ENCODE measurements around the gene NLRC5.
"Not testable (repeated sequence)": the region's sequence is repeated elsewhere in the genome, so short reads cannot be mapped to it uniquely, and the experiment has no call there.

The NLRC5 gene

GRCh38 chr16:56970934-56971767 is 18.2 kb upstream of the NLRC5 start:
- no peak for DNase-seq (ENCODE audit: low spot score)
- Mint-ChIP-seq H3K27me3 (ENCODE audit: low read depth) (no peaks in the 10 kb centered on the region), H3K9me3 (no peaks in the 10 kb centered on the region), H3K36me3 (ENCODE audit: low read depth) (no peaks in the 10 kb centered on the region), H3K4me3 (no peak overlapping the region), H3K27ac (no peak overlapping the region), H3K4me1 (ENCODE audit: low read depth) (peaks cover 14% of the 10 kb centered on the region)

- H3K27me3 Mint-ChIP-seq (ENCODE audit: low read depth): no peaks in the 10 kb centered on the region
- no peak overlapping the region for H3K4me3 Mint-ChIP-seq
- no peak for DNase-seq (ENCODE audit: low spot score)
- H3K27ac Mint-ChIP-seq: no peak overlapping the region
- H3K36me3 Mint-ChIP-seq (ENCODE audit: low read depth): no peaks in the 10 kb centered on the region
- H3K9me3 Mint-ChIP-seq: no peaks in the 10 kb centered on the region
- peaks cover 15% of the 10 kb centered on the region for H3K4me1 Mint-ChIP-seq (ENCODE audit: low read depth)
These were observed 17.7 kb upstream of the NLRC5 start for GRCh38 chr16:56971768-56972043.

GRCh38 chr16:56972403-56973293 is 16.7 kb upstream of the NLRC5 start:
- Mint-ChIP-seq H3K9me3 (no peaks in the 10 kb centered on the region), H3K4me1 (ENCODE audit: low read depth) (peaks cover 15% of the 10 kb centered on the region)

GRCh38 chr16:56973294-56973689 is 16.1 kb upstream of the NLRC5 start:
- no peaks in the 10 kb centered on the region for H3K9me3 Mint-ChIP-seq
- no peak for DNase-seq (ENCODE audit: low spot score)
- H3K36me3 Mint-ChIP-seq (ENCODE audit: low read depth): no peaks in the 10 kb centered on the region
- no peak overlapping the region for H3K4me3 Mint-ChIP-seq
- H3K27ac Mint-ChIP-seq: no peak overlapping the region
- peaks cover 15% of the 10 kb centered on the region for H3K4me1 Mint-ChIP-seq (ENCODE audit: low read depth)
- no peaks in the 10 kb centered on the region for H3K27me3 Mint-ChIP-seq (ENCODE audit: low read depth)

More at GRCh38 chr16:56972403-56973293, 16.7 kb upstream of the NLRC5 start:
- Mint-ChIP-seq H3K4me3 (no peak overlapping the region), H3K36me3 (ENCODE audit: low read depth) (no peaks in the 10 kb centered on the region), H3K27me3 (ENCODE audit: low read depth) (no peaks in the 10 kb centered on the region), H3K27ac (no peak overlapping the region)
- no peak for DNase-seq (ENCODE audit: low spot score)

- not testable (repeated sequence) for DNase-seq (ENCODE audit: low spot score); H3K27ac Mint-ChIP-seq; H3K4me3 Mint-ChIP-seq; H3K9me3 Mint-ChIP-seq; H3K27me3 Mint-ChIP-seq (ENCODE audit: low read depth); H3K36me3 Mint-ChIP-seq (ENCODE audit: low read depth)
- peaks cover 15% of the 10 kb centered on the region for H3K4me1 Mint-ChIP-seq (ENCODE audit: low read depth)
These were observed 15.5 kb upstream of the NLRC5 start for GRCh38 chr16:56973899-56974298.

DNA sequence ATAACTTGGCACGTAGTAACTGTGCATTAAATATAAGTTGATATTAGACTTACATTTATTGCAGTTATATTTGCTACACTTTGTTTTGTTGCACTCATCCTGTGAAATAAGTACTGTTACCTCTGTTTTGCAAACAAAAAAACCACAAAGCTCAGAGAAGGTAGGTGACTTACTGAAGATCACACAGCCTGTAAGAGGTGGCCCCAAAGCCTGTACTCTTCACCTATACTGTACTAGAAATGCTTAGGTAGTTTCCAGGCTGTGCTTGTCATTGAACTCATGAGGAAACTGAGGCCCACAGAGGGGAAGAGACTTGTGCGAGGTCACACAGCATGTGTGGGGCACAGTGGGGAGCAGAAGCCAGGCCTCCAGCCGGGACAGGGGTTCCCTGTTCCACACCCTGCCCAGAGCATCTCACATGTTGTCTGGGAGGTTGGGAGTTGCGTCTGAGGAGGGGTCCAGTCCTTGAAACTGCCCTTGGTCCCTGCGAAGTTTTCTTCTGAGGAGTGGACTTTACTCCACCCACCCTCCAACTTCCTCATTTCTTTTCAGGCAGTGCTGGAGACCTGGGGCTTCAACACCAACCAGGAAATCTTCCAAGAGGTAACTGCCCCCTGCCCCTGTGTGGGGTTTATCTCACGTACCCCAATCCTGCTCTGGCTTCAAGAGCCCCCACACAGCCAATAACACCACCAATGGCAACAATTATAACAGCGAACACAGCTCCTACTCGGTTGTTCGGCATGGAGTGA is 14.6 kb upstream of the NLRC5 start:
- no peaks in the 10 kb centered on the region for H3K36me3 Mint-ChIP-seq (ENCODE audit: low read depth)
- no peak overlapping the region for H3K4me3 Mint-ChIP-seq

DNA sequence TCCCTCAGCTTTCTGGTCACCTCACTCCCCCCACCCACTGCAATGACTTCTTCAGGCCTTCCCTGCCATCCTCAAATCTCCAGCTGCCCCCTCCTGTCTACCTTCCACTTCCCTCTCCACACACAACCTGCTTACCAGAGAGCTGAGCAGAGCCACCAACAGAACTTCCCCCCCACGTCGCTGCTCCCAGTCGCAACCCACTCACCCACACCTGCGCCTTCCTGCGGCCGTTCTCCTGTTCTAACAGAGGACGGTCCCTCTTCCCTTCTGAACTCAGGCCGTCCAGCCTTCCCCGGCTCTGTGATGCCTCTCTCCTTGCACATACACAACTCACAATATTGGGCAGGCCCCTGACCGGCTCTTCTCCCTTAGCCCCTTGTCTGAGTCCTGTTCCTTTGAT is 13.6 kb upstream of the NLRC5 start:
- Mint-ChIP-seq H3K27me3 (ENCODE audit: low read depth) (no peaks in the 10 kb centered on the region), H3K27ac (no peak overlapping the region), H3K9me3 (no peaks in the 10 kb centered on the region), H3K36me3 (ENCODE audit: low read depth) (no peaks in the 10 kb centered on the region), H3K4me1 (ENCODE audit: low read depth) (peaks cover 18% of the 10 kb centered on the region), H3K4me3 (no peak overlapping the region)
- DNase-seq (ENCODE audit: low spot score): no peak

More for the DNA sequence above, 14.6 kb upstream of the NLRC5 start:
- Mint-ChIP-seq H3K4me1 (ENCODE audit: low read depth) (peaks cover 15% of the 10 kb centered on the region), H3K27me3 (ENCODE audit: low read depth) (no peaks in the 10 kb centered on the region), H3K27ac (no peak overlapping the region), H3K9me3 (no peaks in the 10 kb centered on the region)
- no peak for DNase-seq (ENCODE audit: low spot score)

DNA sequence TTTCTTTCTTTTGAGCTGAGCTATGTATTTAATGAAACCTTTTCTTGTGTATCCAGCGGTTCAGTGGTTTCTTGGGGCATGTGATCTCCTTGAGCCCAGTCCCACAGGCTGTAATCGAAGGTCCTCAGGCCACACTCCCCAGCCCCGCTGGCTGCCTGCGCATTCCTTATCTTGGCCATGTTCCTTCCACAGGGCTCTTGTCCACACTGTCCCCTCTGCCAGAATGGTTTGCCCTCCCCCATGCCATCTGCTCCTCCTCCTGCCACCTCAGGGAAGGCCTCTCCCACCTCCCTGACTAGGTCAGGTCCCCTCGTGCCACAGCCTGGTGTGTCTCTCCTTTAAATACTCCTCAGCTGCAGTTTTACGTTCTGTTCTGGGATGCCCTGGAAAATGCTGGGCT is 12.1 kb upstream of the NLRC5 start:
- Mint-ChIP-seq H3K27ac (no peak overlapping the region), H3K9me3 (no peaks in the 10 kb centered on the region), H3K4me1 (ENCODE audit: low read depth) (peaks cover 28% of the 10 kb centered on the region)

GRCh38 chr16:56977823-56978430 is 11.4 kb upstream of the NLRC5 start:
- no peak overlapping the region for H3K4me3 Mint-ChIP-seq
- H3K36me3 Mint-ChIP-seq (ENCODE audit: low read depth): peaks cover 17% of the 10 kb centered on the region
- H3K4me1 Mint-ChIP-seq (ENCODE audit: low read depth): peaks cover 31% of the 10 kb centered on the region
- H3K27me3 Mint-ChIP-seq (ENCODE audit: low read depth): no peaks in the 10 kb centered on the region
- H3K9me3 Mint-ChIP-seq: no peaks in the 10 kb centered on the region
- DNase-seq (ENCODE audit: low spot score): no peak
- H3K27ac Mint-ChIP-seq: no peak overlapping the region

More for the DNA sequence above, 12.1 kb upstream of the NLRC5 start:
- no peak overlapping the region for H3K4me3 Mint-ChIP-seq
- no peaks in the 10 kb centered on the region for H3K27me3 Mint-ChIP-seq (ENCODE audit: low read depth)
- peaks cover 11% of the 10 kb centered on the region for H3K36me3 Mint-ChIP-seq (ENCODE audit: low read depth)
- no peak for DNase-seq (ENCODE audit: low spot score)

DNA sequence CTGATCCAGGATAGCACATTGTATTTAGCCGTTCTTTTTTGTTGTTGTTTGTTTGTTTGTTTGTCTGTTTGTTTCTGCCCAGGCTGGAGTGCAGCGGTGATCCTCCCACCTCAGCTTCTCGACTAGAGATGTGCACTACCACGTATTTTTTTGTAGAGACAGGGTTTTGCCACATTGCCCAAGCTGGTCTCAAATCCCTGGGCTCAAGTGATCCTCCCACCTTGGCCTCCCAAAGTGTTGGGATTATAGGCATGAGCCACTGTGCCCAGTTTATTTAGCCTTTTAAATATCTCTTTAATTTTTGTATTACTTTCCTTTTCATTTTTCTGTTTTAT is 9.2 kb upstream of the NLRC5 start:
- Mint-ChIP-seq H3K4me3 (no peak overlapping the region), H3K9me3 (no peaks in the 10 kb centered on the region), H3K36me3 (ENCODE audit: low read depth) (peaks cover 28% of the 10 kb centered on the region), H3K4me1 (ENCODE audit: low read depth) (peaks cover 32% of the 10 kb centered on the region), H3K27ac (no peak overlapping the region), H3K27me3 (ENCODE audit: low read depth) (no peaks in the 10 kb centered on the region)
- DNase-seq (ENCODE audit: low spot score): no peak

- Mint-ChIP-seq H3K4me3 (no peak overlapping the region), H3K9me3 (no peaks in the 10 kb centered on the region), H3K27ac (peak overlapping the region; percentile 11), H3K36me3 (ENCODE audit: low read depth) (peaks cover 31% of the 10 kb centered on the region), H3K4me1 (ENCODE audit: low read depth) (peaks cover 35% of the 10 kb centered on the region), H3K27me3 (ENCODE audit: low read depth) (no peaks in the 10 kb centered on the region)
- no peak for DNase-seq (ENCODE audit: low spot score)
These were observed 8.3 kb upstream of the NLRC5 start for GRCh38 chr16:56980792-56981724.

DNA sequence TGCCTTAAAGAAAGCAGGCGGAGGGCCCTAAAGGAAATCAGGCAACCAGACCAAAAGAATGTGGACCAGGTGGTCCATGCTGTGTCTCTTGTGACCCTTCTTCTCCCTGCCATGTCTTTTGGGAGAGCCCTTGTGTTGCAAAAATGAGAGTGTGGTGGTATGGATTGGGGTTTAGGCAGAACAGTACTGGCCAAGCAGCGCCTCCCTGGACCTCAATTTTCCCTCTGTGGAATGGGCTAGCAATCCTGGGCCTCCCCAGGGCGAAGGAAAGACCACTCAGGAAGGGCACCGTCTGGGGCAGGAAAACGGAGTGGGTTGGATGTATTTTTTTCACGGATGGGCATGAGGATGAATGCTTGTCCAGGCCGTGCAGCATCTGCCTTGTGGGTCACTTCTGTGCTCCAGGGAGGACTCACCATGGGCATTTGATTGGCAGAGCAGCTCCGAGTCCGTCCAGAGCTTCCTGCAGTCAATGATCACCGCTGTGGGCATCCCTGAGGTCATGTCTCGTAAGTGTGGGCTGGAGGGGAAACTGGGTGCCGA is 7.6 kb upstream of the NLRC5 start:
- H3K9me3 Mint-ChIP-seq: no peaks in the 10 kb centered on the region
- DNase-seq (ENCODE audit: low spot score): no peak
- H3K27me3 Mint-ChIP-seq (ENCODE audit: low read depth): no peaks in the 10 kb centered on the region
- peaks cover 34% of the 10 kb centered on the region for H3K36me3 Mint-ChIP-seq (ENCODE audit: low read depth)
- H3K4me1 Mint-ChIP-seq (ENCODE audit: low read depth): peaks cover 35% of the 10 kb centered on the region
- no peak overlapping the region for H3K4me3 Mint-ChIP-seq
- H3K27ac Mint-ChIP-seq: no peak overlapping the region

GRCh38 chr16:56982695-56983094 is 6.7 kb upstream of the NLRC5 start:
- Mint-ChIP-seq H3K36me3 (ENCODE audit: low read depth) (peaks cover 41% of the 10 kb centered on the region), H3K4me1 (ENCODE audit: low read depth) (peaks cover 41% of the 10 kb centered on the region)

More at GRCh38 chr16:56982695-56983094, 6.7 kb upstream of the NLRC5 start:
- Mint-ChIP-seq H3K27ac (peak overlapping the region; percentile 38), H3K9me3 (no peaks in the 10 kb centered on the region), H3K27me3 (ENCODE audit: low read depth) (no peaks in the 10 kb centered on the region), H3K4me3 (no peak overlapping the region)
- no peak for DNase-seq (ENCODE audit: low spot score)

Data from T-helper 2 cell treated with Interferon-gamma antibody and Interleukin-4, amounts not matched to agents 5 μg/mL and 100 μg/mL, for 36 hours (primary cell).